ENCODE measurements around the gene CSMD2.

GRCh38 chr1:33758698-33759097 is 406.3 kb downstream of the CSMD2 start:
- TF ChIP-seq CTCF (IDR thresholded peaks at IDR 0.05), result no peak
- TF ChIP-seq YY1 (IDR thresholded peaks at IDR 0.05; ENCODE audit: low read depth), result no peak
- TF ChIP-seq RFX5 (IDR thresholded peaks at IDR 0.05; ENCODE audit: low read length), result no peak
- no peak for TF ChIP-seq TCF12 (IDR thresholded peaks at IDR 0.05)
- TF ChIP-seq, protein P1, sequence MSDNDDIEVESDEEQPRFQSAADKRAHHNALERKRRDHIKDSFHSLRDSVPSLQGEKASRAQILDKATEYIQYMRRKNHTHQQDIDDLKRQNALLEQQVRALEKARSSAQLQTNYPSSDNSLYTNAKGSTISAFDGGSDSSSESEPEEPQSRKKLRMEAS (IDR thresholded peaks at IDR 0.05; ENCODE audit: low read depth), result no peak
- TF ChIP-seq EP300 (IDR thresholded peaks at IDR 0.05; ENCODE audit: borderline replicate concordance in 1 of 2, low read depth in 1 of 2, low read length in 1 of 2), result no peak
- TF ChIP-seq CHD2 (IDR thresholded peaks at IDR 0.05; ENCODE audit: low read length, partially characterized antibody), result no peak
